Subcutaneous abdominal adipose tissue (tissue), 5 donors: ENCODE results near the gene RPS27L.

Experiments used
- H3K27ac ChIP-seq: one replicate; pipeline ENCODE4 v1.7.0; 2013; ENCODE audit warnings: low read depth, mild to moderate bottlenecking, inconsistent platforms, low read length, moderate library complexity
- H3K27me3 ChIP-seq, 5 donors: one replicate each; pipeline ENCODE4 v1.7.0; 2013; ENCODE audit warnings: low read length in 5 of 5, inconsistent platforms in 1 of 5; ENCODE audit not compliant: control insufficient read depth in 5 of 5, insufficient read depth in 4 of 5
- H3K36me3 ChIP-seq, 5 donors: one replicate each; pipeline ENCODE4 v1.7.0; 2013; ENCODE audit warnings: low read length in 5 of 5; ENCODE audit not compliant: control insufficient read depth in 5 of 5, insufficient read depth in 5 of 5
- H3K4me1 ChIP-seq, 5 donors: one replicate each; pipeline ENCODE4 v1.7.0; 2013; ENCODE audit warnings: low read length in 5 of 5, mild to moderate bottlenecking in 3 of 5, moderate library complexity in 1 of 5; ENCODE audit not compliant: control insufficient read depth in 5 of 5, insufficient read depth in 5 of 5
- H3K4me3 ChIP-seq, 5 donors: one replicate each; pipeline ENCODE4 v1.7.0; 2013; ENCODE audit warnings: low read length in 5 of 5, low read depth in 1 of 5
- H3K9ac ChIP-seq, 5 donors: one replicate each; pipeline ENCODE4 v1.7.0; 2013; ENCODE audit warnings: low read length in 5 of 5, mild to moderate bottlenecking in 4 of 5, moderate library complexity in 3 of 5
- H3K9me3 ChIP-seq, 5 donors: one replicate each; pipeline ENCODE4 v1.7.0; 2013; ENCODE audit warnings: low read length in 5 of 5; ENCODE audit not compliant: control insufficient read depth in 5 of 5
- donor health status: healthy.
- donor health status: healthy.
- donor health status: healthy.
- donor health status: healthy.
- donor health status: healthy.

Gene RPS27L

DNA sequence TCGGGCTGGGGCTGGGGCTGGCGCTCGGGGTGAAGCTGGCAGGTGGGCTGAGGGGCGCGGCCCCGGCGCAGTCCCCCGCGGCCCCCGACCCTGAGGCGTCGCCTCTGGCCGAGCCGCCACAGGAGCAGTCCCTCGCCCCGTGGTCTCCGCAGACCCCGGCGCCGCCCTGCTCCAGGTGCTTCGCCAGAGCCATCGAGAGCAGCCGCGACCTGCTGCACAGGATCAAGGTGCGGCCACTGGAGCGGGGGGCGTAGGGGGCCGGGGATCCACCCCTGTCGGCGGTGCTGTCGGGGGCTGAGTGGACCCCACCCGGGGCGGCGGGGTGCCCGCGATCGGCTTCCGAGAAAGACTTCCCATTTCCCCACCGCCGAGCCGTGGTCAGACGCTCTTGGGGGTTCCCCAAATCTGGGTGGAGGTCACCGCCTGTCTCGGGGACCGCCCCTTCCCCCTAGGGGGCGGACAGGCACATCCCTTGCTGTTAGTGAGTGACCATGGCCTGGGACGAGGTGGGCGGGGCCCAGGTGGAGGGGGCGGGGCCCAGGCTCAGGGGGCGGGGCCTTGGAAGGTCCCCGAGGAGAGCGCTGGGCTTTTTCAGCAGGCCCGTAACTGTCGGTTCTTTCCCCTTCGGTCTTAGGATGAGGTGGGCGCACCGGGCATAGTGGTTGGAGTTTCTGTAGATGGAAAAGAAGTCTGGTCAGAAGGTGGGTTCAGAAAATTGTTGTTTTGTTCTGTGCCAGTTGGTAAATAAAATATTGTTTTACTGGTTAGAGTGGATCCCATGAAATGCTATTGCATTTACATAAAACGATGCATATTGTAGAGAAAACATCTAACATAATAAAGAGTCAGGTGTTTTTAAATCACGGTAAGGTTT is 35.0 kb downstream of the RPS27L start:
- Histone ChIP-seq H3K27me3 (no peaks in the 10 kb centered on the region), H3K4me1 (peaks cover 0 to 17% (median 6%) of the 10 kb centered on the region in 5 donors), H3K27ac (peak overlapping the region; percentile 92), H3K9ac (peak overlapping the region in 4 of 5 donors; percentile 88 to 96 (median 92)), H3K4me3 (peak overlapping the region; percentile 67 to 89 (median 79)), H3K9me3 (peaks cover 0 to 4% (median 0%) of the 10 kb centered on the region in 5 donors), H3K36me3 (peaks cover 0 to 8% (median under 1%) of the 10 kb centered on the region in 5 donors)

DNA sequence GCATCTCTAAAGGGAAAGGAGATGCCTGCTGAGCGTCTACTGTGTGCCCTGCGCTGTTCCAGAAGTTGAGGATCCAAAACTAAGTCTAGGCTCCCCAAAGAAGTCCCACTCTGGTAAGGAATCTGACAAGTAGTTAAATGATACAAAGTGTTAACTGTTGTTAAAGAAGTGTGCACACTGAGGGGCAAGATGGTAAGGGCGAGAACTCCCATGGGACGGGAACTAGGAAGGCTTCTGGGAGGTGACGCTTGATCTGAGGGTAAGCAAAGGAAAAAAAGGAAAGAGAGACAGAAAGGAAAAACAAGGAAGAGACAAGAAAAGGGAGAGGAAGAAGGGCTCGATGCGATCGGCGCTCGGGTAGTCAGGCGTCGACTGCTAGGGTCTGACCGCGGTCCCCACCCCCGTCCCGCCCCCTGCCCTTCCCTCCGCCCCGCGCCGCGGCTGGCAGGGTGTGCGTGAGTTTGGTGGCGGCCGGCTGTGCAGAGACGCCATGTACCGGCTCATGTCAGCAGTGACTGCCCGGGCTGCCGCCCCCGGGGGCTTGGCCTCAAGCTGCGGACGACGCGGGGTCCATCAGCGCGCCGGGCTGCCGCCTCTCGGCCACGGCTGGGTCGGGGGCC is 35.8 kb downstream of the RPS27L start, which contains the start of gene LACTB:
Gene LACTB (plus strand): TSS at position 480 of the 620 bp plus-strand sequence. CDS start 11 bp downstream, at position 491.
- Histone ChIP-seq H3K9ac (peak within 1 kb of the TSS; percentile 50 to 96 (median 93)), H3K27ac (peak within 1 kb of the TSS; percentile 92), H3K4me1 (peaks cover 0 to 12% (median 6%) of the 10 kb centered on the region in 5 donors), H3K36me3 (peaks cover 0 to 6% (median 0%) of the 10 kb centered on the region in 5 donors), H3K4me3 (peak within 1 kb of the TSS; percentile 70 to 94 (median 81)), H3K27me3 (no peaks in the 10 kb centered on the region), H3K9me3 (peaks cover 0 to 4% (median 0%) of the 10 kb centered on the region in 5 donors)

DNA sequence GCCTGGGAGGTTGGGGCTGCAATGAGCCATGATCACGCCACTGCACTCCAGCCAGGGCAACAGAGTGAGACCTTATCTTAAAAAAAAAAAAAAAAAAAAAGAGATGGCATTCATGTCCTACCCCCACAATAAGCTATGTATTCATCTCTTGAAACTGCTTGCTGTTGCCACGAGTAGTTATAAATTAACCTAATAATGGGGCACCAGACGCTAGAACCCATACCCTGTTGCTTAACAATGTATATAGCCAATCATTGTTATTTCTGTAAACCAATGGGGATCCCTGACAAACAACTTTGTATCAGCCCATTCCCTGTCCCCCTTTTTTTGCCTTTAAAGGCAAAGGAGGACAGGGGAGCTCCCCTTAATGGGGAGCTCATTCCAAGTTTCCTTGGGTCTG is 38.4 kb downstream of the RPS27L start:
- no peaks in the 10 kb centered on the region for H3K27me3 ChIP-seq
- no peak overlapping the region for H3K9ac ChIP-seq
- H3K4me1 ChIP-seq: peaks cover 0 to 12% (median 6%) of the 10 kb centered on the region in 5 donors
- peaks cover 0 to 4% (median 0%) of the 10 kb centered on the region in 5 donors for H3K9me3 ChIP-seq
- H3K4me3 ChIP-seq: no peak overlapping the region
- H3K36me3 ChIP-seq: no peaks in the 10 kb centered on the region
- no peak overlapping the region for H3K27ac ChIP-seq

DNA sequence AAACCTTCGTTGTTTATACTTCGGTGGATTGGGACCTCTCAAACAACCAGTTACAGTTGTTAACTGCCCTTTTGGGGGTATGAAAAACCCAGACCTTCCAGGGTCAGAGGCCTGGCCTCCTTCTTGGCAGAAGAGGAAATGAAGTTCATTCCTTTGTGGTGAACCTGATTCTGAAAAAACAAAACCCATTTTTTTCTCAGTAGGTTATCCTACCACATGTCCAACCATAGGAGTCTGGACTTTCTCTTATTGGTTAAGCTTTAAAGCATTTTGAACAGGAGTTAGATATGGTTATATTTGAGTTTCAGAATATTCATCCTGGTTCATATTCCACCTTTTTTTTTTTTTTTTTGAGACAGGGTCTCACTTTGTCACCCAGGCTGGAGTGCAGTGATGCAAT is 42.8 kb downstream of the RPS27L start:
- Histone ChIP-seq H3K4me1 (no peaks in the 10 kb centered on the region), H3K27me3 (no peaks in the 10 kb centered on the region), H3K4me3 (no peak overlapping the region), H3K36me3 (no peaks in the 10 kb centered on the region), H3K9me3 (no peaks in the 10 kb centered on the region), H3K27ac (no peak overlapping the region), H3K9ac (no peak overlapping the region)

DNA sequence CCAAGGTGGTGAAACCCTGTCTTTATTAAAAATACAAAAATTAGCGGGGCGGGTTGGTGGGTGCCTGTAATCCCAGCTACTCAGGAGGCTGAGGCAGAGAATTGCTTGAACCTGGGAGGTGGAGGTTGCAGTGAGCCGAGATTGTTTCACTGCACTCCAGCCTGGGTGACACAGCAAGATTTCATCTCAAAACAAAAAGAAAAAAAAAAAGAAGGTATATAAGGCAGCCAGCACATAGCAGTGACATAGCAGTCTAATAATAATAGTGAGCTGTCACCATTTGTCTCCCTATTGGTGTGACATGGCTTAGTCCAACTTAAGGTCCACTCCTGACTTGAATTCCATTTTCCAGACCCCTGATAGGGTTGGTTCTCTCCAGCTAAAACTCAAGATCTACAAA is 44.4 kb downstream of the RPS27L start:
- H3K4me3 ChIP-seq: no peak overlapping the region
- peaks cover 0 to 3% (median 0%) of the 10 kb centered on the region in 5 donors for H3K4me1 ChIP-seq
- H3K9me3 ChIP-seq: no peaks in the 10 kb centered on the region
- no peak overlapping the region for H3K27ac ChIP-seq
- H3K27me3 ChIP-seq: no peaks in the 10 kb centered on the region
- no peak overlapping the region for H3K9ac ChIP-seq
- H3K36me3 ChIP-seq: no peaks in the 10 kb centered on the region

DNA sequence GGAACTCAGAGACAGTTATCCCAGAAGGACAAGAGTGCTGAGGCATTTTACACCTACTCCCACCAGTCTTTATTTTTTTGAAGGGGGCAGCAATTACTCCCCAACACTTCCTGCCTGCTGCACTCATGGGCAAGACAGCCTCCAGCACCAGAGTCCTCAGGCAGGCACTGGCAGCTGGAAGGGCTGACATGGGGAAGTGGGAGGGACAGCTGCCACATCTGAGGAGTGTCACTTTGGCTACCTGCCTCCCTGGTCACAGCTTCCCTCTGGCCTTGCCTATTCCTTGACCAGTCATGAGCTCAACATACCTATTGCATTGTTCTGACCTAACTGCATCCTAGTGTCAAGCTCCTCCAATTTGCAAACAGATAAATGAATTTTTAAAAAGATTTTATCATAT is 45.8 kb downstream of the RPS27L start:
- Histone ChIP-seq H3K4me3 (no peak overlapping the region), H3K9me3 (no peaks in the 10 kb centered on the region), H3K27ac (no peak overlapping the region), H3K9ac (no peak overlapping the region), H3K4me1 (peaks cover 0 to 6% (median 0%) of the 10 kb centered on the region in 5 donors), H3K36me3 (no peaks in the 10 kb centered on the region), H3K27me3 (no peaks in the 10 kb centered on the region)

DNA sequence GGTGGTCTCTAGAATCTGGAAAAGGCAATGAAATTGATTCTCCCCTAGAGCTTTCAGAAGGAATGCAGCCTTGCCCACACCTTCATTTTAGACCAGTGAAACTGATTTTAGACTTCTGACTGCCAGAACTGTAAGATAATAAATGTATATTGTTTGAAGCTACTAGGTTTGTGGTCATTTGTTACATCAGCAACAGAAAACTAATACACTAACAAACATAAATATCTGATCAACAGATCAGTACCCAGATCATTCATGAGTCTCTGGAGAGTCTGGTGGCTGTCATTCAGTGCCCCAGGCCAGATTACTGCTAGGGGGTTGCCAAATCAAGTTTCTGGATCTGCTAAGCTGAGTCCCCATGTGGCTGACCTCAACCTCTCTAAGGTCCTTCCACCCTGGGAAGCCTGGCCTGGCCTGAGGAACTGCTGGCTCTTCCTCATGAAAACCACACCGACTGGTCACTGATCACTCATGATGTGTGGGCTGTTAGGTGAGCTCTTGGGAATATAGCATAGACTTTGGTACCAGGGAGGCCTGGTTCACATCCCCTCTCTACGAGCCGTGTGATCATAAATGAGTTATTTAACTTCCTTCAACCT is 46.8 kb downstream of the RPS27L start:
- Histone ChIP-seq H3K27ac (no peak overlapping the region), H3K4me3 (no peak overlapping the region), H3K9ac (no peak overlapping the region), H3K27me3 (no peaks in the 10 kb centered on the region), H3K36me3 (no peaks in the 10 kb centered on the region), H3K4me1 (peaks cover 0 to 6% (median 0%) of the 10 kb centered on the region in 5 donors), H3K9me3 (no peaks in the 10 kb centered on the region)

DNA sequence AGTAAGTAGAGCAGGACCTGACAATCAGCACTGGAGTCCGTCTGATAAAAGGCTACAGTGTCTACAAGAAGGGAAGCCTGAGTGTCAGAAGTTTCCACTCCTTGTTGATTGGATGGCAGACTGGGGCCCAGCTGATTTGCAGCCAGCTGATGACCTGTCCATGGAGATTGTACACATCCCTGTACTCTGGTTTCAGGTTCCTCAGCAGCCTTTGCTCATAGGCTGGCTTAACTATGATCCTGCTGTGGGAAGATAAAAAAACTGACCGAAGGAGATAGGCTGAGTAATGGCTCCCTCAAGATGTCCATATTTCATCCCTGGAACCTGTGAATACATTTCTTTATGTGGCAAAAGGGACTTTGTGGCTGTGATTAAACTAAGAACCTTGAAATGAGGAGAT is 47.4 kb downstream of the RPS27L start:
- no peaks in the 10 kb centered on the region for H3K27me3 ChIP-seq
- H3K27ac ChIP-seq: no peak overlapping the region
- no peaks in the 10 kb centered on the region for H3K9me3 ChIP-seq
- peaks cover 0 to 6% (median 0%) of the 10 kb centered on the region in 5 donors for H3K4me1 ChIP-seq
- H3K36me3 ChIP-seq: no peaks in the 10 kb centered on the region
- no peak overlapping the region for H3K4me3 ChIP-seq
- H3K9ac ChIP-seq: no peak overlapping the region

DNA sequence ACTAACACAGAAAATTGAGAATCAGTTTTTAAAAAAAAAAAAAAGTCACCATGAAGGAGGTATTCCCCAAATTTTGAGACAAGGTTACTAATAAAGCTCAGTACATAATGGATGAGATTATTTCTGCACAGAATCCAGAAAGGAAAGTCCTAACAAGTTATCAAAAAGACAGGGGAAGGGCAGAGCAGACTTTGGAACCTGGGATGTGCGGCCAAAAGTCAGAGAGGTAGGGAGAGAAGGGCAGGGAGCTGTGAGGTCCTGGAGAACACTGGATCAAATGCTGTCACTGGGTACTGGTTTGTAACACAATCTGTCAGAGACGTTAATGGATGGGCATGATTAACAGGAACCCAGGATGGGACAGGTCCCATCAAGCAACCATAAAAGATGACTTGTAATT is 47.8 kb downstream of the RPS27L start:
- Histone ChIP-seq H3K27me3 (no peaks in the 10 kb centered on the region), H3K9me3 (no peaks in the 10 kb centered on the region), H3K36me3 (no peaks in the 10 kb centered on the region)

More for the DNA sequence above, 47.8 kb downstream of the RPS27L start:
- H3K4me3 ChIP-seq: no peak overlapping the region
- H3K9ac ChIP-seq: no peak overlapping the region
- peaks cover 0 to 6% (median 0%) of the 10 kb centered on the region in 5 donors for H3K4me1 ChIP-seq
- H3K27ac ChIP-seq: no peak overlapping the region
